Hematopoietic multipotent progenitor cell (in vitro differentiated cells): ENCODE data around the gene PLEKHA6. TPM values are rescaled to one million over a fixed set of nuclear protein-coding genes. Genes with fewer than 3 reads are reported as not detected.
A peak's percentile ranks its signal among the peaks of the same experiment; 100 is the strongest.

Source experiments
- DNase-seq, 3 donors: peaks; one replicate each; pipeline ENCODE4 v3.0.0-alpha.2; 2011 to 2015; ENCODE audit warnings: low read depth in 2 of 3, low spot score in 2 of 3
- total RNA-seq: library from RNA; depleted of rRNA; stranded (reverse); fragments of >200 nt; gene quantifications from one replicate; pipeline ENCODE4 v1.2.3, GENCODE V29; 2012

Gene PLEKHA6
- total RNA-seq, 1 donor, result 1.6 TPM

DNA sequence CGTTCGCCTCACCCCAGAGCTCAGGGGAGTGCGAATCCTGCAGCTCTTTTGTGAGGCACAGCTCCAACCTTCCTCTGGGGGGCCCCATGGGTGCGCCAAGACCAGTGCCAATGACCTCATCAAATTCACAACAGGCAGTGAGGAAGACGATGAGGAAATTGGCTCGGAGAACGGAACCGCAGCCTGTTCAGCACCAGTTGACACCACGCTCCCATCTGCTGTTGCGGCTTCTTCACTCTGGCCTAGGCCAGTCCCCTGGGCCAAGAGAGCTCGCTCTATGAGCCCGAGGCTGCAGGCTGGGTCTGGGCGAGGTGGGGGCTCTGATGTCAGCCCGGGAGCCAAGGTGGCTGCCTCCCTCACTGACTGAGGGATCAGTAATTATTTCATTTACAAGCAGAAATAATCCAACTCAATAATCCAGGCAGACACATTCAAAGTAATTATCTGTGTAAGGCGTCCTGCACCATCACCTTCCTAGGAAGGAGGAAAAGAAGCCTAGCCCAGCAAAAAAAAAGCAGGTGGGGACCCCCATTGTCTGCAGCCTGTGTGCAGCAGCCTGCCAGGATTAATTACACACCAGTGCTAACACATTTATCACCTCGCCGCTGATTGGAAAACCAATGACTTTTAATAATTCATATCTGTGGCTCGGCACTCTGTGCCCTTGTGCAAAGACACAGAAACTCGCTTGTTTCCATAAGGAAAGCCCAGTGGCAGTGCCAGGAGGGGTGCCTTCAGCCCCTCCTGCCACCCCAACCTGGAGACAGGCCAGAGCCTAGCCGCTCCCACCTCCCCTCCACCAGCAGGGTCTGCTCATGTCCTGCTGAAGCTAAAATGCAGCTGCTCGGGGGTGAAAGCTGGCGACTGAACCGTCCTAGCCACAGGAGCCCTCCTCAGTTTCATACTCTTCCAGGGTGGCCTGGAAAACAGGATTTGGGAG, 1.9 kb downstream of the PLEKHA6 start:
- DNase-seq, result peak in 1 of 3 donors; percentile 72

DNA sequence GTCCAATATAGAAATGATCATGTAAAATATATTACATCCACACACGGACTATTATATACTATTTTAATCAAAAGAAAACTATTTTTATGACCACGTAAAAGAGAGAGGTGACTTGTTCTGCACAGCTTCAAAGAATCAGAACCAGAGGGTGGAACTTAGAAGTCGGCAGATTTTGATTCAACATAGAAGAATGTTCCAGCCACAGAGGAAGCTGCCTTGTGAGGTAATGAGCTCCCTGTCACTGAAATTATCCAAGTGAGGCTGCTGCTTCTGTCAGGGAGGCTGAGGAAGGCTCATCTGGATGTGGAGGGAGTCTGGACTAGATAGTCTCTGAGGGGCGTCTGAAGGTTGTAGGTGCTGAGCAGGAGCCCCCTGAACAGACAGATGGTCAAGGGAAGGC, 2.7 kb downstream of the PLEKHA6 start:
- DNase-seq, result no peak

DNA sequence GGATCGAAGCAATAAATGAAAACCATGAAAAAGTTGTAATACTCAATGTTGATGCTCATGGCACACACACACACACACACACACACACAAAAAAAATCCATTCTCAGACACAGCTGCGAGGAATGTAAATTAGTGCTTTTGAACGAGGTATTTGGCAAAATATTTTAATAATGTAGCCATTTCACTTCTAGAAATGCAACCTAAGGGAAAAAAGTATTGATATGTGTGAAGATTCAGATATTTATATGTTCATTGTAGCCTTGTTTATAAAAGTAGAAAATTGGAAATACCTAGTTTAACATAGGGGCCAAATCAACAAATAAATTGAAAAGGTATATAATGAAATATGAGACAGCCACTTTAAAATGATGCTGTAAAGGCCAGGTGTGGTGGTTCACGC, 3.8 kb downstream of the PLEKHA6 start:
- no peak for DNase-seq

DNA sequence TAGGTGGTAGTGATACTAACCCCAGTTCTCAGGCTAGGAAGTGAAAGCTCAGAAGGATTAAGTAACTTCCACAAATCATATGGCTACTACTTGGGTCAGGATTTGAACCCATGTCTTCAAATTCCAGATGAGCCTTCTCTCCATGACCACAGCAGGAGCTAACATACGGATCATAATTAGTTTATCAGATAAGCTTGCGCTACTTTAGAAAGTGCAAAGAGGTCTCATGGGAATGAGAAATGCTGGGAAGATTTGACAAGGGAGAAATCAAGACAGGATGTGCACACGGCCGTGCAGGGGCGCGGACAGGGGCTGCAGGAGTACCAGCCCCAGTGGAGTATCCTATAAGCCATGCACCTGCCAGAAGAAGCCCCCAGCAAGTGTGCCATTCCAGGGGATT, 5.2 kb downstream of the PLEKHA6 start:
- no peak for DNase-seq

DNA sequence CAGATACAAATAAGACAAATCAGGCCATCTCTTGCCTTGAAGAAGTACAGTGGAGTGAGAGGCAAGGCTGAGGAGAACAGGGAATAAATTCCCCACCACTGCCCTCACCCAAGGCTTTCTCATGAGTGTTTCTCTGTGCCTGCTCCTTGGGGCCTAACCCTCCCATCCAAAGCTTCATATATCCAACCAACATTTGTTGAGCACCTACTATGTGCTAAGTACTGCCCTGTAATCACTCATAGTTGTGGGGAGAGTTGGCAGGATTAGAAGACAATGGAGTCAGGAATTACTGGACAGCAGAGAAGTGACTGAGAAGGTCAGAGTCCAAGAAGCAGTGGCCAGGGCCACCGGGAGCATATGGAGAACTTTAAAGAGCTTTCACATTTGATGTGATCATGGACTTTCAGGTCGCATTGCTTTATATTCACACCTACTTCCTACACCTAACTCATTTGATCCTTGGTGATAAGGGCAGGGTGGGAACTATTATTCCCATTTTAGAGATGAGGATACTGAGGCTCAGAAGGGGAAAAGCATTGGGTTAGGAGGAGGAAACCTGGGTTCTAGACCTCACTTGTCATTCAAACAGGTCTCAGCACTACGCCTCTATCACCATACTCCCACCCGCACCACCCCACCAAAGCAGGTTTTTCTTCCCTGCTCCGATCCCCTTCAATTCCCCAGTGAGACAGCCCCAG, 6.4 kb downstream of the PLEKHA6 start:
- no peak for DNase-seq

DNA sequence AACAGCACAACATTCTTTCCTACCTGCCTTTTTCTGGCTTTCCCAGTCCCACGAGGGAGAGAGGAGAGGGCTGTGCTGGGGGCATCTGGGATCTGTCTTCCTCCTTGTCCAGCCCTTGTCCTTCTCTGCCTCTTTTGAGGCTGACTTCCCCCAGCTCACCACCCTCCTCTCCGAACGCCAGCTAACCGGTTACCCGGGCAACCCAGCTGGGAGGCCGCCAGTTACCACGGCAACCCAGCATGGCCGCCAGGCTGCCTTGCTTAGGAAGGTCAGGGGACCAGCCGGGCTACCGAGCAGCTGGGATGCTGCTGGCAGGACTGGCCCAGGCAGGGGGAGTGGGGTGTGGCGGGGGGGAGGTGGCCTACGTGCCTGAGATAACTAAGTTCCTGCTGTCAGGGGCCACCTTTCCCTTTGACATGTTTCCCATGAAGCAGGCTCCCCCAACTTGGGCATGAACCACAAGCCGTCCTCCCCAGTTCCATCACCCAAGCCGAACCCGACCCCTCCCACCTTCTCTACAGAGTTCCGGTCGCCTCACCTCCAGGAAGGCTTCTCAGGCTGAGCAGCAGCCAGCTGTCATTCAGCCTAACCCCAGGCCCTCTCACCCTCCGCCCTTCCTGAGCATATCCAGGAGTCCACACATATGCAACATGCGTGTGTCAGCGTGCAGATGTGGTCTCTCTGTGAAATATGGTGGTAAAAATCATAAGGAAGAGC, 8.7 kb downstream of the PLEKHA6 start:
- peak in 2 of 3 donors; percentile 65 to 77 for DNase-seq

DNA sequence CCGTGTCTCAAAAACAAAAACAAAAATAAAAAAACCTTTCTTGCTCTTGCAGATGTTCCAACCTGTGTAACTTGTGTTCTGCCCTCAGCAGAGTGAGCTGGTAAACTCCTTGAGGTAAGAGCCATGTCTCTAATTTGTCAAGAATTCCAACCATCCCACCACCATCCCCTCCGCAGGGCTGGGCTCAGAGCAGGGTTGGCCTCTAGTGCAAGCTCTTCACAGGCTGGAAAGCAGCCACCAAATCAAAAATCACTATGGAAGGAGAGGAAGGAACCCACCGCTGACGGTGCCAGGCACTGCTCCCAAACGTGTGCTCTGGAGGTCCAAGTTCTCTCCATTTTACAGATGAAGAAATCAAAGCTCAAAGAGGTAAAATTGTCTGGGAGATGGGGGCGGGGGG, 9.4 kb downstream of the PLEKHA6 start:
- no peak for DNase-seq

DNA sequence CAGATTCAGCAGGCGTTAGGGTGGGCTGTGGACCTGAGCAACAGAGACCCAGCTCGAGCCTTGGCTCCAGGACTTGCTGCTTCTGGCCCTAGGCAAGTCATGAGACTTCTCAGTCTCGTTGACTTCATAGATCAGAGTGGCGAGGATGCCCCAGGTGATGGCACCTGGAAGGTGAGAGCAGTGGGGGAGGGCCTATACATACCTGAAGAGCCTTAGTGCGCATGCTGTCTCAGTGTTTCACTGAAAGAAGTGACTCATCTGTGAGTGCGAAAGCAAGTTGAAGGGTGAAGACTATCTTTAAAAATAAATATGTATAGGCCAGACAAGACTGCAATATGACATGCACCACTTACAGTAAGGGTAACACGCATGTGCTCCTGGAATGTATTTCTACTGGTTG, 10.1 kb downstream of the PLEKHA6 start:
- DNase-seq, result no peak

DNA sequence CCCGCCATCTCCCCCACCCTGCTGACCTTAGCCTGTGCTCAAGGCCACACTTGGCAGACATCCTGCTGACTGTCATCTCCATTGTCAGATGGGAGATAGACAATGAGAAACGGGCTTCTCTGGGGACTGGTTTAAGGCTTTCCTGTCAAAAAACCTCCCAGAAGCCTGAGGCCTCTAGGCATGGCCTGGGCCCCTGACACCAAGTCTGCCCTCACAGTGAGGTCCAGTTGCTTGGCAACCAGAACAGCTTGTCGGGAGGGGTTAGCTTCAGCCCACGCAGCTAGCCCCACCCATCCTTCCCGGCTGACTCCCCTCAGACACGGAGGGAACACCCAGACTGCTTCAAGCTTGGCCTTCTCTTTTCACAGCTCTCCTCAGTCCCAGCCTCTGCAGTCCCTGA, 11.0 kb downstream of the PLEKHA6 start:
- DNase-seq, result peak in 1 of 3 donors; percentile 45

DNA sequence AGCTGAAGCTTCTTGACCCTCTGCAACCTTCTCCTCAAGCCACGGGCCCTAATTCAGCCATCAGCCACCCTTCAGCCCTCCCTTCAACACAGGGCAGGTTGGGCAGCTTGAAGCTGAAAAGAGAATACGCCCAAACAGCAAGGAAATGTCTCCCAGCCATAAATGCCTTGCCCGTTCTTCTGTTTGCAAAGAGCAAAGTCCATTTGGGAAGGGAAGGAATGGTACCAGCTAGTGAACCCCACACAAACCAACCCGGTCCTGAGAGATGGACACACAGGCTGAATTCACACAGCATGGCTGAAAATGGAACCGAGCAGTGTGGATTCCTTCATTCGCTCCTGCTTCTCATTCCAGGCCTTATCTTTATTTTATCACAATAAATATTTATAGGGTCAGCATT, 11.5 kb downstream of the PLEKHA6 start:
- DNase-seq, result no peak

DNA sequence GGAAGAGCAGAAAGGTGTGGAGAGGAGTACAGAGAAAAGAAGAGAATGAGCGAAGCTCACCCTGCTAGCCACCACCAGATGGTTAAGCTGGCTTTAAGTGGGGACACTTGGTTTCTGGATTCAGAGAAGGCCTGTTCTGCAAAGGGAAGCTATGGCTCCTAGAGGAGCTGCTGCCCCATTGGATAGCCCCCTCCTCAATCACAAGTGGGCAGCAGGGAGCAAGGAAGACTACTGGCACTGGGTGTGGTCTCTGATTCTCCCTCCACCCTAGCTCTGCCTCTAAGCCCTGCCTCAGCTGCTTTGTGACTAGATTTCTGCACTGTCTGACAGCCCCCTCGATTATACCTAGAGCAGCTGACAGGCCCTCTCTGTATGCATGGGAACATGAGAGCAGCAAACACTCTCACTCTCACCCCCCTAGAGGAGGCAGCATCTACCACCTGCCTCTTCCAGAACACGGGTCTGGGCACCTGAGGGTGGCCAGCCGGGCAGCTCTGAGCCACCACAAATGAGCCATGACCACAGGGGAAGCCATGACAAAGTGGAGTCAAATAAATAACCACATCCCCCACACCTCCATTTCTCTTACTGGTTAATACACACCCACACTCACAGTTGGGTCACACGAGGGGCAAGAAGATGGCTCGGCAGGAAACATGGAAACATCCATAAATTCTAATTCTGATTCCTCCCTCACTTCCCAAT, 13.6 kb downstream of the PLEKHA6 start:
- no peak for DNase-seq

DNA sequence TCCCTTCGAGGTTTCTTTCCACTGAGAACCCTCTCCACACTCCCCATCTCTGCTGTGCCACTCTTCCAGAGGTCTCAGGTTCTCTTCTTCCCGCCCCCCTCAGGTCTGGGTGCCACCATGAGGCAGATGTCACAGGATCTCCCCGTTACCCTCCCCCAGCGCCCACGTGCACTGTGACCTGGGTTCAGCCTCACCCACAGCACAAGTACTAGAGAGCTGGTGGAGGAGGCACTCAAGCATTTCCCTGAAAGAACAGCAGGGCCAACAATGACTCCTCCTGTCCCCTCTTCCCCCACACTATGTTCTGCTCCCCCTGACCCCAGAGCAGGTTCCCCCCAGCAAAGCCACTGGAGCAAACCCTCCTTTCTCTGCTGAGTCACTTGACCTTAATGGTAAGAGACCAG, 14.3 kb downstream of the PLEKHA6 start:
- peak in 1 of 3 donors; percentile 33 for DNase-seq

DNA sequence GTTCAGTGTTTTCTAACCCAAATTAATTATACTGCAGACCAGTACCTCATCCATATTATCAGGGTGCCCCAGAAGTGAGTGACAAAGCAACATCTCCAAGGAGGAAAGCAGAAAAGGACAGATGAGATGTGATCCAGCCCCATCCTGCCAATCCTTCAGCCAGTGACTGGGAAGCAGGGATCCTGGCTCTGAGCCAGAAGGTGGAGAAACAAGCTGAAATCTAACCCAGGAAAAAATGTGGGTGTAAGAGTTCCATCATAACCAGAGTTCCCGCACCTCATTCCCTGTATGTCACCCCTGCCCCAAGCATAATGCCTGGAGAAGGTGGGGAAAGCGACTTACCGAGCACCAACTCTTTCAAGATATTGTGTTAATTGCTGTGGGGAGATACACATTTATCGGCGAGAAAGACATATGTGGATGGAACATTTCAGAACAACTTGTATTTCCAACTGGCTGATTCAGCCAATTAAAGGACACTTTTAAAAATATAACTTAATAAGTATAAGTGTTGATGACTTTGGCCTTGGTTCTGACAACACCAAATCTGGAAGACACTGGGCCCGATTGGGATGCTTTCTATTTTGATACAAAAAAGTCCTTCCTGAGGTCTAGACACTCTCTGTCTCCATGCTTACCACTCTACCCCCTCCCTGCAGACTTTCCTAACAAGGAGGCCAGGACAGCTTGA, 14.9 kb downstream of the PLEKHA6 start:
- DNase-seq, result no peak

DNA sequence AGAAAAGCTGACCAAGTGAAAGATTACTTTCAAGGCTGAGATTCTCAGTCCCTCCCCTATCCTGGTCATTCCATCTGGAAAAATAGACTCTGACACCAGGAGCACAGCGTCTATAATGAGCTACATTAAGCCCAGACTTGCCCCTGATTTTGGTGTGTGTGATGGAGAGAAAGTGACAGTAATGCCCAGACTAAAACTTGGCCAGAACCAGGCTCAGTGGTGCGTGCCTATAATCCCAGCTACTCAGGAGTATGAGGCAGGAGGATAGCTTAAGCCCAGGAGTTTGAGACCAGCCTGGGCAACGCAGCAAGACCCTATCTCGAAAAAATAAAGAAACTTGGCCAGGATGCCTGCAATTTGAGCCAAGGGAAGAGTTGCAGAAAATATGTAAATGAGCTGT, 15.9 kb downstream of the PLEKHA6 start:
- no peak for DNase-seq

DNA sequence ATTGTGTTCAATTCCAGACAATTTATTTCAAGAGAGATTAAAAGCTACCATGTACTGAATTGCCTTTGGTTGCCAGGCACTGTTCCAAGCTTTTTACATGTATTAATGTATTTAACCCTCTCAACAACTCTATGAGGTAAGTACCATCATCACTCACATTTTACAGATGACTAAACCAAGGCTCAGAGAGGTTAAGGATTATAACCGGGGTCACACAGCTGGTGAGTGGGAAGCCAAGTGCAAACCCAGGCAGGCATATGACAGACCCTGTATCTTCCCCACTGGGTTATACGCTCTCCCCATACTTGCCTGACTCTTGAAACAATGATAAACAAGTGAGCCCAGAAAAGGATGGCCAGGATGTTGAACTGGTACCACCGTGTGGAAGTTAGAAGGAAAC, 16.5 kb downstream of the PLEKHA6 start:
- DNase-seq, result no peak

DNA sequence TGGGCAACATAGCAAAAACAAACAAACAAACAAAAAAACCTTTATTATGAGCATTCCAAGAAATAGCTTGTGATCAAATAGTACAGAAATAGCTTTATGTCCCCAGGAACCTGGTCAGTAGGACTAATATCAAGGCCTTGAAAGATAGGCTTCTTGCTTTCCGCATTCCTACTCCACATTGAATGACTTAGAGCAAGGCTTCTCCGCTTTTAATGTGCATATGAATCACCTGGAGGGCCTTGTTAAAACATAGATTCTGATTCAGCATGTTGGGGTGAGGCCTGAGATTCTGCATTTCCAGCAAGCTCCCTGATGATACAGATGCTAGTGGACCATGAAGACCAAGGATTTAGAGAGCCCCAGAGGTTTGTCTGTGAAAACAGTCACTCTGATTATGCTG, 17.4 kb downstream of the PLEKHA6 start:
- no peak for DNase-seq

DNA sequence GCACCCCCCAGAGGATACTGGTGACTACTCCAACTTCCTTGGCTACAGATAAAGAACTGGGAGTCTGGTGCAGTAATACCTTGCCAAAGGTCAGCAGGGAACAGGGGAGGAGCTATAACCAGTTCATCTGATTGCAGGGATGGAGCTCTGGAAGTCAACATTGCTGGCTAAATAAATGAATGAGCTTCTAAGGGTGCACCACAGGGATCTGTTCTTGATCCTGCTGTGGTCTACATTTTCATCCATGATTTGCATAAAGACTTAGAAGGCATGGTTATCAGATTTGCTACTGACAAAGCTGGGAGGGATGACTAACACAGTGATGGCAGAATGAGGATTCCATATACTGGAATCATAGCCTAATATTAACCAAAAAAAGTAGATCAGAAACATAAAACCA, 18.3 kb downstream of the PLEKHA6 start:
- DNase-seq, result no peak

DNA sequence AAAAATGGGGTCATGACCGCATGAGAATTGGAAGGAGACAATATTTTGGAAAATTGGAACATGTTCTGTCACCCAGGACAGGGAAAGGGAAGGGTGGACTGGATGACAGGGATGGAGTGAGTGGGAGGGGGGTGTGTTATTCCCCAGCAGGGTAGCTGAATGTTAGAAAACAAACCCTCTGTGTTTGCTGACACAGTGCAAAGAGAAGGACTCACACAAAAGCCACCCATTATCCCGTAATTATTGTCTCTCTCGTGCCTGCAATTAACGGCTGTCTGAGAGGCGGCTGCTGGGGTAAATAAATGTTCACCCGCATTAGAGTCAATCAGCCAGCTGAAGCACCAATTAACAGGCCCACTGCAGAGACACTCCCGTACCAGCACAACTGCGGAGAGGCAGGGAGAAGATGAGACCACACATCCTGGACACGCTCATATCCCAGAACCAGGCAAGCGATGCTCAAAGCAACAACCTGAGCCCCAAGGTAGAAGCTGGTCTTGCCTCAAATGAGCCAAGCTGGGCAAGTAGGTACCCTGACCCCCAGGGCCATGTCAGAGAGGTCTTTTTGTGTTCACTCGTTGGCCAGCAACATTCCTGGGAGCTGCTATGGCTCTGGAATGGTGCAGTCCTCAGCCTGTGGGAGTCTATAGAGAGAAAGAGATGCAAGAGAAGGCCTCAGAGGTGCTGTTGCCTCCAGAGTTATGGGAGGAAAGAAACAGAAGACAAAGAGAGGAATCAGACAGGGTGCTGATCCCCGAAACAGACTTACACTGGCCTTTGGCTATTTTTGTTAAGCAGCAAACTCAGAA, 19.4 kb downstream of the PLEKHA6 start:
- DNase-seq, result no peak

DNA sequence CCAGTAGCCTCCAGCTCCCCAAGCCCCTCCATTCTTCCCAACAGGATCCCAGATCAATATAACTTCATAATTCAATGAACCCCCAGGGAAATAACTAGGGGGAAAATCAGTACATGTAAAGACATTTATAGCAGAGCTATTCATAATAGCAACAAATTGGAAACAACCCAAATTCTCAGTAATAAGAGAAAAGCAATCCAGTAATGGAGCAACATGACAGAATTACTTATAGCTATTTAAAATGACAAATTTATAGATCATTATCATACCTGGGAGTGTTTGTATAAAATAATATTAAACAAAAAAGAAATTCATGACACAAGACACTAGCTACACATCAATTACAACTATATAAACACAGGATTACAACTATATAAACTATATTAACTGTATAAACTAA, 20.2 kb downstream of the PLEKHA6 start:
- no peak for DNase-seq
